Panc1 (cell line): ENCODE measurements around the gene CCDC187.

ENCODE experiments used
- POLR2AphosphoS5 ChIP-seq: IDR thresholded peaks from 2 replicates; pipeline ENCODE4 v1.6.1; 2012; ENCODE audit warnings: mild to moderate bottlenecking, low read depth, low read length, moderate library complexity
- REST ChIP-seq, 2 experiments: IDR thresholded peaks; 2 replicates each; pipeline ENCODE4 v1.6.1; 2011 to 2012; ENCODE audit warnings: low read depth in 2 of 2, control low read depth in 1 of 2, low read length in 1 of 2, mild to moderate bottlenecking in 1 of 2, moderate library complexity in 1 of 2; ENCODE audit not compliant: insufficient read depth in 1 of 2
- TF ChIP-seq, protein P1 (sequence below): fragments of 450-650 bp; IDR thresholded peaks from 2 replicates; pipeline ENCODE4 v1.5.1; 2017; ENCODE audit warnings: mild to moderate bottlenecking

DNA sequence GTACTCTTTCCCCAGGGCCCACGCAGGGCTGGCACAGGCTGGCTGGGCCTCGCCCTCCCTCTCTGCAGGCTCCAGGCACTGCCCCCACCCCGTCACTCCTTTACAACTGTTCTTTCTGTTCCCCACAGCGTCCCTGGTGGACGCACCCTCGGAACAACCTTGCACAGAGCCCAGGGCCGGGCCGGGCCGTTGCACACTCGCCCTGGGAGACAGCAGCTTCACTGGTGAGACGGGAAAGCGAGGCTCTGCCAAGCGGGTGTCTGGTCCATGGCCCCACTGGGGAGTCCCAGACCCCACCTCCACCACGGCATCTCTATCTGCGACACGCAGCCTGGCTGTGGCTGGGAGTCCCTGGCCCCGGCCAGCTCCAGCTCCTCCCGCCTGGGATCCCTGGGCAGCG lies 39.9 kb downstream of the CCDC187 start:
- TF ChIP-seq, protein P1, sequence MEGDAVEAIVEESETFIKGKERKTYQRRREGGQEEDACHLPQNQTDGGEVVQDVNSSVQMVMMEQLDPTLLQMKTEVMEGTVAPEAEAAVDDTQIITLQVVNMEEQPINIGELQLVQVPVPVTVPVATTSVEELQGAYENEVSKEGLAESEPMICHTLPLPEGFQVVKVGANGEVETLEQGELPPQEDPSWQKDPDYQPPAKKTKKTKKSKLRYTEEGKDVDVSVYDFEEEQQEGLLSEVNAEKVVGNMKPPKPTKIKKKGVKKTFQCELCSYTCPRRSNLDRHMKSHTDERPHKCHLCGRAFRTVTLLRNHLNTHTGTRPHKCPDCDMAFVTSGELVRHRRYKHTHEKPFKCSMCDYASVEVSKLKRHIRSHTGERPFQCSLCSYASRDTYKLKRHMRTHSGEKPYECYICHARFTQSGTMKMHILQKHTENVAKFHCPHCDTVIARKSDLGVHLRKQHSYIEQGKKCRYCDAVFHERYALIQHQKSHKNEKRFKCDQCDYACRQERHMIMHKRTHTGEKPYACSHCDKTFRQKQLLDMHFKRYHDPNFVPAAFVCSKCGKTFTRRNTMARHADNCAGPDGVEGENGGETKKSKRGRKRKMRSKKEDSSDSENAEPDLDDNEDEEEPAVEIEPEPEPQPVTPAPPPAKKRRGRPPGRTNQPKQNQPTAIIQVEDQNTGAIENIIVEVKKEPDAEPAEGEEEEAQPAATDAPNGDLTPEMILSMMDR: no peak
- TF ChIP-seq POLR2AphosphoS5 (no peak), REST (IDR thresholded peaks at IDR 0.05; ENCODE audit: insufficient read depth in 1 of 2, low read depth in 2 of 2, low read length in 1 of 2) (no peak)
